ENCODE measurements around the gene FKBP1A.

FKBP1A gene

DNA sequence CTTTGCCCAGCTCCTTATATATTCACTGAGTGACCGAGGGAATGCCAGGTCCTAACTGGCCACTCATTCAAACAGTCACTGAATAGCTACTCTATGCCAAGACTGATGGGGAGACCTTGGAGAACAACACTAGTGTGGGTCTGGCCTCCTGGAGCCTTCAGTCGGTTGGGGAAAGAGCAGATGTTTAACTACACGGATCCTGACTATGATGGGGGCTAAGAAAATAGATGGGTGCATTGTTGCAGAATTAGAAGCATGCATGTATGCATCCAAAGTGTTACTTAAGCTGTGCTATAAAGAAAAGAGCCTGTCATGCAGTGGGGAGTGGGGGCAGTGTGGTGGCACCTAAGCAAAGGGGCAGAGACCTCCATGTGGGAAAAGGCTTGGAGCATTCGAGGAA lies 6.5 kb downstream of the FKBP1A start:
- no peak for ATAC-seq
- TF ChIP-seq RARB (CRISPR knock-in tag; IDR thresholded peaks at IDR 0.05) (no peak), ISL1 (CRISPR knock-in tag; IDR thresholded peaks at IDR 0.05) (no peak), TCF4 (CRISPR knock-in tag; IDR thresholded peaks at IDR 0.05; ENCODE audit: borderline replicate concordance) (no peak), ZNF565 (CRISPR knock-in tag; conservative IDR thresholded peaks at IDR 0.05; ENCODE audit: low read depth) (no peak), PPARA (CRISPR knock-in tag; IDR thresholded peaks at IDR 0.05; ENCODE audit: borderline replicate concordance) (no peak), ZNF70 (CRISPR knock-in tag; IDR thresholded peaks at IDR 0.05) (no peak), ARNTL (CRISPR knock-in tag; IDR thresholded peaks at IDR 0.05; ENCODE audit: borderline replicate concordance, low read depth) (no peak), TOX (CRISPR knock-in tag; IDR thresholded peaks at IDR 0.05; ENCODE audit: borderline replicate concordance) (no peak)
- TF ChIP-seq, protein P1, sequence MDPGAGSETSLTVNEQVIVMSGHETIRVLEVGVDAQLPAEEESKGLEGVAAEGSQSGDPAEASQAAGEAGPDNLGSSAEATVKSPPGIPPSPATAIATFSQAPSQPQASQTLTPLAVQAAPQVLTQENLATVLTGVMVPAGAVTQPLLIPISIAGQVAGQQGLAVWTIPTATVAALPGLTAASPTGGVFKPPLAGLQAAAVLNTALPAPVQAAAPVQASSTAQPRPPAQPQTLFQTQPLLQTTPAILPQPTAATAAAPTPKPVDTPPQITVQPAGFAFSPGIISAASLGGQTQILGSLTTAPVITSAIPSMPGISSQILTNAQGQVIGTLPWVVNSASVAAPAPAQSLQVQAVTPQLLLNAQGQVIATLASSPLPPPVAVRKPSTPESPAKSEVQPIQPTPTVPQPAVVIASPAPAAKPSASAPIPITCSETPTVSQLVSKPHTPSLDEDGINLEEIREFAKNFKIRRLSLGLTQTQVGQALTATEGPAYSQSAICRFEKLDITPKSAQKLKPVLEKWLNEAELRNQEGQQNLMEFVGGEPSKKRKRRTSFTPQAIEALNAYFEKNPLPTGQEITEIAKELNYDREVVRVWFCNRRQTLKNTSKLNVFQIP (CRISPR knock-in tag; IDR thresholded peaks at IDR 0.05; ENCODE audit: borderline replicate concordance, low read depth) = no peak
- TF ChIP-seq, protein P2, sequence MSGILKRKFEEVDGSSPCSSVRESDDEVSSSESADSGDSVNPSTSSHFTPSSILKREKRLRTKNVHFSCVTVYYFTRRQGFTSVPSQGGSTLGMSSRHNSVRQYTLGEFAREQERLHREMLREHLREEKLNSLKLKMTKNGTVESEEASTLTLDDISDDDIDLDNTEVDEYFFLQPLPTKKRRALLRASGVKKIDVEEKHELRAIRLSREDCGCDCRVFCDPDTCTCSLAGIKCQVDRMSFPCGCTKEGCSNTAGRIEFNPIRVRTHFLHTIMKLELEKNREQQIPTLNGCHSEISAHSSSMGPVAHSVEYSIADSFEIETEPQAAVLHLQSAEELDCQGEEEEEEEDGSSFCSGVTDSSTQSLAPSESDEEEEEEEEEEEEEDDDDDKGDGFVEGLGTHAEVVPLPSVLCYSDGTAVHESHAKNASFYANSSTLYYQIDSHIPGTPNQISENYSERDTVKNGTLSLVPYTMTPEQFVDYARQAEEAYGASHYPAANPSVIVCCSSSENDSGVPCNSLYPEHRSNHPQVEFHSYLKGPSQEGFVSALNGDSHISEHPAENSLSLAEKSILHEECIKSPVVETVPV (CRISPR knock-in tag; IDR thresholded peaks at IDR 0.05) = no peak

DNA sequence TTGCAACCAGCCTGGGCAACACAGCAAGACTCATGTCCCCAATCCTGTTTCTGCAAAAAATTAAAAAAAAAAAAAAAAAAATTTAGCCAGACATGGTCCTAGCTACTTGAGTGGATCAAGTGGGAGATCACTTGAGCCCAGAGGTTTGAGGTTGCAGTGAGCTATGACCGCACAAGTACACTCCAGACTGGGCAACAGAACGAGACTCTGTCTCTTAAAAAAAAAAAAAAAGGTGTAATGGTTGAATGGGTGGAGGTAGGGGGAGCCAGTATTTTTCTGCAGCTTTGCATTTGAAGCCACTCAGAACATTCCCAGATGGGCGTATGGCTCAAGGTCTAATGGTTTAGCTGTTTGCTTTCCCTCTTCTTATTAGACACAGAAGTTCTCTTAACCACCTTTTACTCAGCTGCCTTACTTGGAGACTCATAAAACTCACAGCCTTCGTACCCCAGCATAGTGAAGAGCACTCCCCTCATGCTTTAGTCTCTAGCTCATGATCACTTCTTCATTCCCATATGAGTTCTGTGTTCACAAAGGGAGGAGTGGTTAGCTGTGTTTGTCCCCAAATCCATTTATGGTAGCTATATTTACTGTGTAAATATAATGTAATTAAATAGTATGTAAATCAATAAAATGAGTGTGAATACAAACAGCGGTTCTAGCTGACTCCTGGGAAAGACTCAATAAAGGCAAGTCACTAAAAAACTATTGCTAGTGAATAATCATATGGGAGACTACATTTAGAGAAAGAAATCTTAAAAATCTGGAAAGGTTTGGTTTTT lies 9.0 kb downstream of the FKBP1A start:
- no peak for TF ChIP-seq BACH2 (CRISPR knock-in tag; IDR thresholded peaks at IDR 0.05; ENCODE audit: borderline replicate concordance)
- TF ChIP-seq ZNF70 (CRISPR knock-in tag; IDR thresholded peaks at IDR 0.05) = no peak
- no peak for ATAC-seq

DNA sequence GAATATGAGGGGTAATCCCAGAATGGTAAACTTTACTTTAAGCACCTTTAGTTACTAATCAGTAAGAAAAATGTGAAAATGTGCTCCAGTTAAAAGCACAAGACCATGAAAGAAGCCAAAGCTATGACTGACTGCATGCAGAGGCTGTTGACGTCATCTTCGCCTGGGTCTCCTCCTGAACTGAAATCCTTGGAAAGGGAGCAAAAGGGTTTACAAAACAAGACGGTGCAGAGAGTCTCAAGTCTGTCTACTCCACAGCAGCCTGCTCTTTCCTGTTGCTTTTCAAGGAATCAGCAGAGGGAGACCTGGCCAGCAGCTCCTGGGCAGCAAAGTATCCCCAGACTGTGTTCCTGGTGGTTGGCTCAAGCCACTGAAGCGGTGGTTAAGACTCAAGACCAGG lies 10.2 kb downstream of the FKBP1A start:
- ATAC-seq = no peak

More for the DNA sequence above, 10.2 kb downstream of the FKBP1A start:
- TF ChIP-seq GLIS3 (CRISPR knock-in tag; IDR thresholded peaks at IDR 0.05) (no peak), ISL1 (CRISPR knock-in tag; IDR thresholded peaks at IDR 0.05) (no peak), TCF4 (CRISPR knock-in tag; IDR thresholded peaks at IDR 0.05; ENCODE audit: borderline replicate concordance) (no peak), TOX (CRISPR knock-in tag; IDR thresholded peaks at IDR 0.05; ENCODE audit: borderline replicate concordance) (no peak), SNAI2 (CRISPR knock-in tag; IDR thresholded peaks at IDR 0.05) (no peak), RARB (CRISPR knock-in tag; IDR thresholded peaks at IDR 0.05) (no peak), ZNF8 (CRISPR knock-in tag; IDR thresholded peaks at IDR 0.05) (no peak), ZC3H10 (CRISPR knock-in tag; IDR thresholded peaks at IDR 0.05) (no peak), ZFP30 (CRISPR knock-in tag; IDR thresholded peaks at IDR 0.05) (no peak), ZNF70 (CRISPR knock-in tag; IDR thresholded peaks at IDR 0.05) (no peak), ZNF565 (CRISPR knock-in tag; conservative IDR thresholded peaks at IDR 0.05; ENCODE audit: low read depth) (no peak)
- TF ChIP-seq, protein P3, sequence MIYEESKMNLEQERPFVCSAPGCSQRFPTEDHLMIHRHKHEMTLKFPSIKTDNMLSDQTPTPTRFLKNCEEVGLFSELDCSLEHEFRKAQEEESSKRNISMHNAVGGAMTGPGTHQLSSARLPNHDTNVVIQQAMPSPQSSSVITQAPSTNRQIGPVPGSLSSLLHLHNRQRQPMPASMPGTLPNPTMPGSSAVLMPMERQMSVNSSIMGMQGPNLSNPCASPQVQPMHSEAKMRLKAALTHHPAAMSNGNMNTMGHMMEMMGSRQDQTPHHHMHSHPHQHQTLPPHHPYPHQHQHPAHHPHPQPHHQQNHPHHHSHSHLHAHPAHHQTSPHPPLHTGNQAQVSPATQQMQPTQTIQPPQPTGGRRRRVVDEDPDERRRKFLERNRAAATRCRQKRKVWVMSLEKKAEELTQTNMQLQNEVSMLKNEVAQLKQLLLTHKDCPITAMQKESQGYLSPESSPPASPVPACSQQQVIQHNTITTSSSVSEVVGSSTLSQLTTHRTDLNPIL (CRISPR knock-in tag; IDR thresholded peaks at IDR 0.05; ENCODE audit: low read depth) = no peak
- TF ChIP-seq, protein P1 (CRISPR knock-in tag; IDR thresholded peaks at IDR 0.05; ENCODE audit: borderline replicate concordance, low read depth) = no peak
- TF ChIP-seq, protein P2 (CRISPR knock-in tag; IDR thresholded peaks at IDR 0.05) = no peak
- TF ChIP-seq, protein P4, sequence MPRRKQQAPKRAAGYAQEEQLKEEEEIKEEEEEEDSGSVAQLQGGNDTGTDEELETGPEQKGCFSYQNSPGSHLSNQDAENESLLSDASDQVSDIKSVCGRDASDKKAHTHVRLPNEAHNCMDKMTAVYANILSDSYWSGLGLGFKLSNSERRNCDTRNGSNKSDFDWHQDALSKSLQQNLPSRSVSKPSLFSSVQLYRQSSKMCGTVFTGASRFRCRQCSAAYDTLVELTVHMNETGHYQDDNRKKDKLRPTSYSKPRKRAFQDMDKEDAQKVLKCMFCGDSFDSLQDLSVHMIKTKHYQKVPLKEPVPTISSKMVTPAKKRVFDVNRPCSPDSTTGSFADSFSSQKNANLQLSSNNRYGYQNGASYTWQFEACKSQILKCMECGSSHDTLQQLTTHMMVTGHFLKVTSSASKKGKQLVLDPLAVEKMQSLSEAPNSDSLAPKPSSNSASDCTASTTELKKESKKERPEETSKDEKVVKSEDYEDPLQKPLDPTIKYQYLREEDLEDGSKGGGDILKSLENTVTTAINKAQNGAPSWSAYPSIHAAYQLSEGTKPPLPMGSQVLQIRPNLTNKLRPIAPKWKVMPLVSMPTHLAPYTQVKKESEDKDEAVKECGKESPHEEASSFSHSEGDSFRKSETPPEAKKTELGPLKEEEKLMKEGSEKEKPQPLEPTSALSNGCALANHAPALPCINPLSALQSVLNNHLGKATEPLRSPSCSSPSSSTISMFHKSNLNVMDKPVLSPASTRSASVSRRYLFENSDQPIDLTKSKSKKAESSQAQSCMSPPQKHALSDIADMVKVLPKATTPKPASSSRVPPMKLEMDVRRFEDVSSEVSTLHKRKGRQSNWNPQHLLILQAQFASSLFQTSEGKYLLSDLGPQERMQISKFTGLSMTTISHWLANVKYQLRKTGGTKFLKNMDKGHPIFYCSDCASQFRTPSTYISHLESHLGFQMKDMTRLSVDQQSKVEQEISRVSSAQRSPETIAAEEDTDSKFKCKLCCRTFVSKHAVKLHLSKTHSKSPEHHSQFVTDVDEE (CRISPR knock-in tag; IDR thresholded peaks at IDR 0.05) = no peak
- TF ChIP-seq, protein P5, sequence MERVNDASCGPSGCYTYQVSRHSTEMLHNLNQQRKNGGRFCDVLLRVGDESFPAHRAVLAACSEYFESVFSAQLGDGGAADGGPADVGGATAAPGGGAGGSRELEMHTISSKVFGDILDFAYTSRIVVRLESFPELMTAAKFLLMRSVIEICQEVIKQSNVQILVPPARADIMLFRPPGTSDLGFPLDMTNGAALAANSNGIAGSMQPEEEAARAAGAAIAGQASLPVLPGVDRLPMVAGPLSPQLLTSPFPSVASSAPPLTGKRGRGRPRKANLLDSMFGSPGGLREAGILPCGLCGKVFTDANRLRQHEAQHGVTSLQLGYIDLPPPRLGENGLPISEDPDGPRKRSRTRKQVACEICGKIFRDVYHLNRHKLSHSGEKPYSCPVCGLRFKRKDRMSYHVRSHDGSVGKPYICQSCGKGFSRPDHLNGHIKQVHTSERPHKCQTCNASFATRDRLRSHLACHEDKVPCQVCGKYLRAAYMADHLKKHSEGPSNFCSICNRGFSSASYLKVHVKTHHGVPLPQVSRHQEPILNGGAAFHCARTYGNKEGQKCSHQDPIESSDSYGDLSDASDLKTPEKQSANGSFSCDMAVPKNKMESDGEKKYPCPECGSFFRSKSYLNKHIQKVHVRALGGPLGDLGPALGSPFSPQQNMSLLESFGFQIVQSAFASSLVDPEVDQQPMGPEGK (CRISPR knock-in tag; IDR thresholded peaks at IDR 0.05; ENCODE audit: borderline replicate concordance) = no peak
